GM18505 (cell line): ENCODE data around the gene ACSL4.
"Not testable (repeated sequence)": the region's sequence is repeated elsewhere in the genome, so short reads cannot be mapped to it uniquely, and the experiment has no call there.

Experiments
- ATAC-seq: cut with Tn5 transposase; IDR thresholded peaks from one replicate; pipeline ENCODE4 v1.9.1; 2021; ENCODE audit not compliant: unreplicated experiment
- POLR2A ChIP-seq: IDR thresholded peaks from 4 replicates; pipeline ENCODE4 v1.6.1; 2011; ENCODE audit warnings: borderline replicate concordance; ENCODE audit not compliant: insufficient read depth, insufficient read length; ENCODE audit errors: extremely low read depth

Gene ACSL4

DNA sequence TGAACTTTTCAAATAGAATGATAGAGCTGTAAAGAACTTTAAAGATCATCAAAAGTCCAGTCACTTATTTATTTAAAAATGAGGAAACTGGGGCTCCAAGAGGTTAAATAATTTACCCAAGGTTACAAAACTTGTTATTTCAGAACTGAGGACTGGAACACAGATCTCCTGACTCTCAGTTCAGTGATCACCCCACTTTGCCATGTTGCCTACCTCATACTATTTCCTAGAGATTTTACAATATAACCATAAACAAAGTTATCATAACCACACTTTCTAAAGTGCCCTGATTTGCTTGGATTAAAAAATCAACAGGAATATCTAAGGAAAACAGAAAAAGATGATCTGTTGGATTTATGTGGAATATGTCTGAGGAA lies 7.4 kb upstream of the ACSL4 start:
- no peak for ATAC-seq
- no peak for TF ChIP-seq POLR2A

DNA sequence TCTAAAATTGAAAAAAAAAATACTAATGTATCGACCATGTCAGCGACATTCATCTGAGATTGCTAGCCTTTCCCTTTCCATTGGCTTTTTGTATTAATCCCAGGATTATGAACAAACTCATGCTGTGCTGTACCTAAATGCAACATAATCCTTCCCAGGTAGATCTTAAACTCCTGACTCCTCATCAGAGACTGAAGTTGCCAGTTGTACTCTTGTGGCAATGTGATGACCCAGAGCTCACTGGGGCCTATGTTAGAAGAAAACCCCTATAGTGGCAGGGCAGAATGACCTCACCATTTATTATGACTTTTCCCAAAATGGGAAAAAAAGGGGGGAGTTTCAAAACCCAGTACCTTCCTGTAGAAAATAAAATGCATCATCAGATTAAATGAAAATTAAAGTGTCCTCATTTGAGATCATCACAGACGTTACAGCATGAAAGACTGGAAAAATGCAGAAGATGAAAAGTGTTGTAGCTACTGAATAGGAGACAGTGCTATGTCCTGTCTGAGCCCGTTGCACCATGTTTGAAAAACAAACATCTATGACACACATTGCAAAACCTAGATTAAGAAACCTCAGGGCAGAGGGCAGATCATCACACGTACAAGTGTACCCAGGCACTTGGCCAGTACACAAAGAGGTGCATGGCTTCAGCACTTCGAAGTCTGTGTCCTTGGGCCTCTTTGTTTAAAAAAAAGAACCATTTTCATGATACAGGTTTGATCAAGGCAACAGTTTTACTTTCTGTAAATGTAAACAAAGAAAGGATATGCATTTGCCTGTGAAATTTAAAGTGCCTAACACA lies 6.8 kb upstream of the ACSL4 start:
- ATAC-seq, result no peak
- TF ChIP-seq POLR2A, result no peak

DNA sequence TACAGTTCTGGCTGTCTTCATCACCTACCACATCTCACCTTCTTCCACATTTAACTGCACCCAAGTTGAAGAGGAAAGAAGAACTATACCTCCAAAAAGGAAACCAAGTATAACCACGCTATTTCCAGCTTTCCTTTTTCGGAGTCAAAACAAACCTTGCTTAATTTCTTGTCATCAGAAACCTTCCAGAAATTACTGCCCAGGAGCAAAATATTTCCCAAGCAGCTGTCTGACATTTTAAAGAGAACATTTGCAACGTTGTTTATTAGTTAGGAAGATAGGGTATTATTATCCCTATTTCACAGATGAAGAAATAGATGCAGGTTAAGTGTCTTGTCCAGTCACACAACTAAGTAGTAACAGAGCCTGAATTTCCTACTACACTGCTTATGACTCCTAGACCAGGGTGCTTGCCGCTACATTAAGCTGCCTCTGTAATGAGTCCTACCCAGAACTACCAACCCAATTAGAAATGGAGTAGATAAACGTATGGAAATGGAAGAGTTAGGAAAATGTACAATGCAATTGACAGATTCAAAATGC lies 2.2 kb upstream of the ACSL4 start:
- ATAC-seq, result no peak
- TF ChIP-seq POLR2A, result no peak

DNA sequence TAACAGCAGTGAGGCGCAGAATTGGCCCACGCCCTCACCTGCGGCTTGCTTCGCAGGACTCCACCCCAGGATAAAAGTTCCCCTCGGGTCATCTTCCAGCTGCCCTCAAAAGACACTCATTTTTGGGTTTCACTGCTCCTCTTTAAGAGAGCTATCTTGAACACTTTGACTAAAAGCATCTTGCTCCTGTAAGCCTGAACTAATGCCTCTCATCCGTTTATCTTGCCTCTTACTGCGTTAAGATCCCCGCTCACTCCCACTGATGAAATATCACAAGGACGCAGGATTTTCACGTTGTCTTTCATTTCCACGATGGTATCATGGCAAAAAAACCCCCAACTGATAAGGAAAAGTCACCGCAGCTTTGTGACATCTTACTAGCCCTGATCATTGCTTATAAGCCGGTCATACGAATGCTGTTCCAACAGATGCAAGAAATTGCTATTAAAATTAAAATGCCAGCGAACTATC lies 591 bp upstream of the ACSL4 start:
- ATAC-seq, result peak; percentile 40
- no peak for TF ChIP-seq POLR2A

DNA sequence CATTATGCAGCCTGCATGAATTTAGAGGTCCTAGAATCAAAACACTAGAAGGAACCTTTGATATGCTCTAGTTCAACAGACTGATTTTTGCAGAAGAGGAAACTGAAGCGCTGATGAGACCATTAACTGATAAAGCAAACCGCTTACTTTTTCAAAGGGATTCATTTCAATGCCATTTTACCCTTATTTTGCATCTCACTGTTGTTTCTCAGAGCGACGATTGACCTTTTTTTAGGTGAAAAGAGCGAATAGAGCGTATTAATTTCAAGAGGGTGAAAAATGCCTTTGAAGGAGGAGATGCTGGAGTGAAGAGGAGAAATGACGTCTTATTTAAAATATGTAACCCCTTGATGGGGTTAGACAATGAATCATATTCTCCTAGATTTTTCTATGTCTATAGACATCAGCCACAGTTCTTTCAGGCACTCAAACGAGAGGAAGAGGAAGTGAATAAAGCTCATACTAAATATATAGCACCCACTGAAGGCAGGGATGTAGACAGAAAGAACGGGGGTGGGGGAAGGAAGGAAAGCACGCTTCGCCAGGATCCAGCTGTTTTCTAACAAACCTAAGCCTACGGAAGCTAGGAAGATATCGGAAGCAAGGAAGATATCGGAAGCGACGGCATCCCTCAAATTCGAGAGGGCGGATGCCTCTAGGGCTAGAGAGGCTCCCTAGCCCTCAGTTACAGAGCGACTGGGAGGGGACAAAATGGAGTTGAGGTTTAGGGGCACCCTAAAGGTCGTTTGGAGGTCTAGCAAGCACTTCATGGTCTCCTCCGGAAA lies 848 bp downstream of the ACSL4 start:
- peak; percentile 20 for ATAC-seq
- no peak for TF ChIP-seq POLR2A

DNA sequence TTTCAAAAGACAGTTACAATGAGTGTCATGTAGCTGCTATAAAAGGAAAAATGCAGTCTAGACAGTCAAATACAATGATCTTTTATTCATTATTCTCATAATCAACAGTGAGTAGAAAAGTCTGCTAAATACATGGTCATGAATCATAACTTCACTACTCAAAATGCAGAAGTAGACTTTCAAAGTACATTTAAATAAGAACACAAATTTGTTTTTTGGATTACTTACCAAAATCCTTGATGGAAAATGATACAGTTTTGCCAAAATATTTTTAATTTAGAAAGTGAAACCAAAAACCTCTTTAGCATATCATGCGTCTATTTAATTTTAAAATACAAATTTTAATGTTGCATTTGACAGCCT lies 4.9 kb downstream of the ACSL4 start:
- no peak for ATAC-seq
- no peak for TF ChIP-seq POLR2A

DNA sequence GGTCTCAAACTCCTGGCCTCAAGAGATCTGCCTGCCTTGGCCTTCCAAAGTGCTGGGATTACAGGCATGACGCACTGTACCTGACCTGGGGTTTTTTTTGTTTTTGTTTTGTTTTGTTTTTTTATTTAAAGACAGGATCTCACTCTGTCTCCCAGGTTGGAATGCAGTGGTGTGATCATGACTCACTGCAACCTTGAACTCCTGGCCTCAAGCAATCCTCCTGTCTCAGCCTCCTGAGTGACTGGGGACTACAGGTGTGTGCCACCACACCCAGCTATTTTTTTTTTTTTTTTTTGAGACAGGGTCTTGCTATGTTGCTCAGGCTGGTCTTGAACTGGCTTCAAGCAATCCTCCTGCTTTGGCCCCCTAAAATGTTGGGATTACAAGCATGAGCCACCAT lies 8.1 kb downstream of the ACSL4 start:
- ATAC-seq, result not testable (repeated sequence)

DNA sequence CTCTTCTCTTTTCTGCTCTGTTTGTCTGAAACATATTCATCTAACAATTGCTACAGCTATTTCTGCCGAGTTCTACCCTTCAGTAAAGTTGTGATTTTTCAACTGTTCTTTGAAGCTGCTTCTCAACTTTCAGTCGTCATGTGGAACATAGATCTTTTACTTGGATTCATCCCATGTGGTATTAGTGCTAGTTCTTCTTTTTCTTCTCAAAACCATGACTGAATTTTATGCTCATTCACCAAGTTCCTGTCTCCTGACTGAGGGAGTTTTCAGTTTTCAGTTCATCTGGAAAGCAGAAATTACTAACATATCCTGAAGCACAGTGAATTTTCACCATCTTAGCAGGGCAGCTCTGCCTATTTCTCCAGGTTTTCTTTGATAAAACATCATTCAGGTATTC lies 12.1 kb downstream of the ACSL4 start:
- no peak for ATAC-seq
- no peak for TF ChIP-seq POLR2A

DNA sequence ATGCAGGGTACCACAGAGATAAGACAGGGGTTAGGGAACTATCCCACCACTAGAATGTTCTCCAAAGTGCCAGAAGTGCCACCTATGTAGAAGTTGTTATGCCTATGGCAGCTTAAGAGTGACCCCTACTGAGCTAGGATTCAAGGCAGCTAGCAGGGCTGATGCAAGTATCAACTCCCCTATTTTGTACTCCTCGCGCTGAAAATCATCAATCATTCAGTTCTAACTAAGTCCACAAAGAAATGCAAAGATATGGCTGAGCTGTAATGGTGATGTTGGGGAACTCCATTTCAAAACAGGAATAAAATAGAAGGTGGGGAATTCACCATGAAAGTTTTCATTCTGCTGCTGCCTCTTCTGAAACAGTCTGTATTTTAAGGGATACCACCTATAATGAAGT lies 13.8 kb downstream of the ACSL4 start:
- no peak for ATAC-seq
- no peak for TF ChIP-seq POLR2A

DNA sequence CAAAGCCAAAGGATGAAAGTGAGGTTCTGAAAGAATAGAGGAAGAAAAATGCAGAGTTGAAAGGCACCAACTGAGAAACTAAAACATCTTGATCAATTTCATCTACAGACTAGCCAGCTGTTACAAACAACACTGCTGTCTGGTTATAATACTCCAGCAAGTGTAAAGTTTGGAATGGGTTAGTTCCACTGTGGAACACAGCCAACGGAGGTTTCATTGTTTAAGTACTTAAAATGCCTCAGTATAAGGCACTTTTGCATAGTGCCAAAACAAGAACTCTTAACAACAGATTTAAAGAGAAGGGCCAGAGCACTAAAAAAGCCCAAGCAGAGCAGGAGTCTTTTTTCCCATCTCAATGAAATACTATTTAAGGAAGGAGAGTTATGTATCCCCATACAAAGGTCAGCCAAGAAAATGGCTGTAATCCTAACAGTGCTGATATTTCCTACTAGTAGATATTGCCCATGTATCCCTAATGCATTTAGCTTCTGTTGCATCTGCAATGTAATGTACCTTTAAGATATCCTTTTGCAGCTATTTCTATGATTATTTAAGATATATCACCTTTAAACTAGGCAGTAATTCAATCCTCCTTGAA lies 16.5 kb downstream of the ACSL4 start:
- TF ChIP-seq POLR2A, result no peak
- no peak for ATAC-seq

DNA sequence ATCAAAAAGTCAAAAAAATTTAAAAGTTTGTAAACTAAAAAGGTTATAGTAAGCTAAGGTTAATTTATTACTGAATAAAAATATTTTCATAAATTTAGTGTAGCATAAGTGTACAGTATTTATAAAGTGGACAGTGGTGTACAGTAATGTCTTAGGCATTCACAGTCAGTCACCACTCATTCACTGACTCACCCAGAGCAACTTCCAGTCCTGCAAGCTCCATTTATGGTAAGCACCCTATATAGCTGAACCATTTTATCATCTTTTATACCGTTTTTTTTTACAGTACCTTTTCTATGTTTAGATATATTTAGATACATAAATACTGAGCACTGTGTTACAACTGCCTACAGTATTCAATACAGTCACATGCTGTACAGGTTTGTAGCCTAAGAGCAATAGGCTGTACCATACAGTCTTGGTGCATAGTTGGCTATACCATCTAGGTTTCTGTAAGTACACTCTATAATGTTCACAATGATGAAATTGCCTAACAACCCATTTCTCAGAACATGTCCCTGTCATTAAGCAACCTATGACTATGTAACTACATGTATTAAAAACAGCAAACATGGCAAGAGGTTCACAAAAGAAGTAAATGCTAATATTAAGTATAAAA lies 18.6 kb downstream of the ACSL4 start:
- no peak for TF ChIP-seq POLR2A
- ATAC-seq, result no peak

DNA sequence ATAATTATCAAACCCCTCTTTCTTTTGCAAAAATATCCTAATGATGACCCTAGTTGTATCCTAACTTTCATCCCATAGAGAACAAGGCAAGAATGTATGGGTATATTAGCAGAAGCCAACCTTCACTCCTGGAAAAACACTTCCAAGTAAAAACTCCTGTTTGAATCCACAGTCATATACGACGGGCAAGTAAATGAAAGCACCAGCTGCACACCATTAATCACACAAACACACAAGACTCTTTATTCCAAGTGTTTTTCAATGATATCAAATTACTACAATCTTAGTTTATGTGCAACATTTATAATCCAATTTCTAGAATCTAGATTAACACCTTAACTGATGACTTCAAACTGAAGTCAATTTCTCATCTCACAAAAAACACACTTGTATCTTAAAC lies 22.9 kb downstream of the ACSL4 start:
- no peak for TF ChIP-seq POLR2A
- no peak for ATAC-seq

DNA sequence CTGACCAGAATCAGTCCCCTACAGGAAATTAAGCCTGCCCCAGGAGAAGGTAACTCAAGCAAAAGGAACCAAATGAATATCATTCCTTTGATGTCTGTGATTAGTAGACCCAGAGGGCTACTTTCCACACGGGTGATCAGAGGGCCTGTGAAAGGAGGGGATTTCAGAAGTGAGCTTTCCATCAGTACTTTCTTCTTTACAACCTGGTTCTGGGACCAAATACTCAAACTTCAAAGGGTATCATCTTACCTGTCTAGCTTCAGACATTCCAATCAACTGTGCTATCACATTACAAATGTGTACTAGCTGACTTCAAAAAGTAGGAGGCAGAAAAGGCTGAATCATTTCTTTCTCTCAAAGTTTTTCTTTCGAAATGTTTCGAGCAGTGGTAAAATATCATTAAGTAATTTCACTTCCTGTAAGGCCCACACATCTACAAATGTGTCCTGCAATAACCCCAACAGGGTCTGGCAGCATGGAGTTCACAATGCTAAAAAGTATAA lies 23.9 kb downstream of the ACSL4 start:
- peak; percentile 56 for ATAC-seq
- TF ChIP-seq POLR2A, result no peak
